H1 (cell line): ENCODE data around the gene CABP1. TPM values are rescaled to one million over a fixed set of nuclear protein-coding genes. Genes with fewer than 3 reads are reported as not detected.

Source experiments
- CTCF ChIA-PET: fragments of 300-600 bp; sonication (Branson Sonifier 250); formaldehyde crosslinking; loops from one replicate; lab custom pipeline; 2021; ENCODE audit not compliant: partially characterized antibody; lab: Charles Lee
- POLR2A ChIA-PET: fragments of 300-600 bp; sonication (Branson Sonifier 250); formaldehyde crosslinking; loops from one replicate; lab custom pipeline; 2021; ENCODE audit warnings: inconsistent platforms; ENCODE audit not compliant: partially characterized antibody; lab: Charles Lee
- DNase-seq, 2 experiments: peaks; one replicate each; pipeline versions ENCODE4 v3.0.0 to v3.0.0-alpha.2; 2010 to 2022; ENCODE audit warnings: low spot score in 2 of 2, low read depth in 1 of 2, mixed read lengths in 1 of 2
- FAIRE-seq: peaks from 2 replicates; lab custom pipeline; 2011; peaks lifted over from hg19 to GRCh38; lab: Jason Lieb, UNC
- H2AFZ ChIP-seq: 2 replicates; pipeline ENCODE4 v1.8.1; 2012; ENCODE audit warnings: low read length, inconsistent platforms
- H2AK5ac ChIP-seq: 2 replicates; pipeline ENCODE4 v1.6.1; 2013; ENCODE audit warnings: low read depth, low read length
- H2BK120ac ChIP-seq: replicated peaks from 2 replicates; pipeline ENCODE3; 2013; ENCODE audit warnings: low read depth, low read length, inconsistent platforms
- H2BK12ac ChIP-seq: 2 replicates; pipeline ENCODE4 v1.6.1; 2013; ENCODE audit warnings: low read depth, low read length
- H2BK15ac ChIP-seq: 2 replicates; pipeline ENCODE4 v1.6.1; 2013; ENCODE audit warnings: low read length
- H2BK20ac ChIP-seq: 2 replicates; pipeline ENCODE4 v1.6.1; 2013; ENCODE audit warnings: low read length
- H2BK5ac ChIP-seq: 2 replicates; pipeline ENCODE4 v1.6.1; 2013; ENCODE audit warnings: low read depth, low read length
- H3K14ac ChIP-seq: 2 replicates; pipeline ENCODE4 v1.6.1; 2013; ENCODE audit warnings: inconsistent platforms; ENCODE audit not compliant: insufficient read length
- H3K18ac ChIP-seq: 2 replicates; pipeline ENCODE4 v1.6.1; 2013; ENCODE audit warnings: low read length; ENCODE audit errors: extremely low read depth
- H3K23ac ChIP-seq: 2 replicates; pipeline ENCODE4 v1.6.1; 2013; ENCODE audit warnings: inconsistent platforms; ENCODE audit not compliant: insufficient read length
- H3K23me2 ChIP-seq: 2 replicates; pipeline ENCODE4 v1.6.1; 2013; ENCODE audit warnings: low read depth, low read length
- H3K27ac ChIP-seq: 2 replicates; pipeline ENCODE4 v1.6.1; 2011; ENCODE audit warnings: low read depth, low read length, inconsistent platforms
- H3K27me3 ChIP-seq, 4 experiments: replicated peaks in 1 of 4; 1 replicate in 1 of 4; 2 replicates in 3 of 4; pipeline versions ENCODE4 v1.6.1 to v1.8.1; 2011 to 2013; ENCODE audit warnings: low read length in 3 of 4, mild to moderate bottlenecking in 3 of 4, inconsistent platforms in 2 of 4, mixed read lengths in 2 of 4, moderate library complexity in 1 of 4; ENCODE audit not compliant: control insufficient read depth in 3 of 4, insufficient read depth in 3 of 4; ENCODE audit errors: extremely low read depth in 1 of 4
- H3K36me3 ChIP-seq, 4 experiments: 2 replicates each; pipeline versions ENCODE4 v1.6.1 to v1.8.1; 2011 to 2013; ENCODE audit warnings: mild to moderate bottlenecking in 4 of 4, low read length in 3 of 4, moderate library complexity in 2 of 4, control low read depth in 1 of 4, inconsistent platforms in 1 of 4; ENCODE audit not compliant: insufficient read depth in 4 of 4, control insufficient read depth in 2 of 4
- H3K4ac ChIP-seq: replicated peaks from 2 replicates; pipeline ENCODE3; 2013; ENCODE audit warnings: low read length, low read depth, mixed read lengths, inconsistent platforms; ENCODE audit not compliant: insufficient read length
- H3K4me1 ChIP-seq, 4 experiments: replicated peaks in 1 of 4; 1 replicate in 1 of 4; 2 replicates in 3 of 4; pipeline versions ENCODE4 v1.6.1 to v1.8.1; 2011 to 2013; ENCODE audit warnings: low read length in 3 of 4, inconsistent platforms in 2 of 4, mixed read lengths in 1 of 4; ENCODE audit not compliant: insufficient read depth in 4 of 4, control insufficient read depth in 3 of 4
- H3K4me2 ChIP-seq, 2 experiments: 2 replicates each; pipeline versions ENCODE4 v1.6.1 to v1.8.1; 2011 to 2013; ENCODE audit warnings: low read depth in 2 of 2, low read length in 2 of 2, control low read depth in 1 of 2, inconsistent platforms in 1 of 2, mild to moderate bottlenecking in 1 of 2; ENCODE audit not compliant: insufficient read depth in 1 of 2
- H3K4me3 ChIP-seq, 4 experiments: fragments of 200-600, 300-600 bp in 1 of 4; sonication (generic), shearing (Covaris generic), sonication (Bioruptor Twin) in 1 of 4; 2 replicates each; pipeline versions ENCODE4 v1.5.1 to v1.8.1; 2011 to 2016; ENCODE audit warnings: low read length in 4 of 4, low read depth in 3 of 4, control low read depth in 2 of 4, inconsistent platforms in 2 of 4, mild to moderate bottlenecking in 2 of 4, mixed read lengths in 1 of 4, moderate library complexity in 1 of 4; ENCODE audit not compliant: insufficient read depth in 2 of 4; ENCODE audit errors: extremely low read depth in 1 of 4
- H3K56ac ChIP-seq: replicated peaks from 2 replicates; pipeline ENCODE3; 2013; ENCODE audit warnings: low read depth, mild to moderate bottlenecking, mixed read lengths, low read length, inconsistent platforms; ENCODE audit not compliant: insufficient read length
- H3K79me1 ChIP-seq: 2 replicates; pipeline ENCODE4 v1.6.1; 2013; ENCODE audit warnings: low read depth, low read length, control low read depth
- H3K79me2 ChIP-seq, 2 experiments: 2 replicates each; pipeline versions ENCODE4 v1.6.1 to v1.8.1; 2012 to 2013; ENCODE audit warnings: low read length in 2 of 2, mild to moderate bottlenecking in 2 of 2, inconsistent platforms in 1 of 2; ENCODE audit not compliant: insufficient read depth in 2 of 2, control insufficient read depth in 1 of 2
- H3K9ac ChIP-seq, 4 experiments: replicated peaks in 1 of 4; 1 replicate in 1 of 4; 2 replicates in 3 of 4; pipeline versions ENCODE4 v1.6.1 to v1.8.1; 2011 to 2013; ENCODE audit warnings: low read depth in 3 of 4, low read length in 3 of 4, control low read depth in 2 of 4, mild to moderate bottlenecking in 2 of 4, moderate library complexity in 2 of 4, inconsistent platforms in 1 of 4; ENCODE audit errors: extremely low read depth in 1 of 4
- H3K9me3 ChIP-seq, 2 experiments: 2 replicates each; pipeline versions ENCODE4 v1.6.1 to v1.8.1; 2012 to 2013; ENCODE audit warnings: mild to moderate bottlenecking in 2 of 2, moderate library complexity in 2 of 2, control low read depth in 1 of 2, inconsistent platforms in 1 of 2, low read depth in 1 of 2, low read length in 1 of 2, mixed read lengths in 1 of 2; ENCODE audit not compliant: insufficient read depth in 2 of 2
- H4K20me1 ChIP-seq, 2 experiments: replicated peaks in 1 of 2; 2 replicates each; pipeline versions ENCODE3 to v1.8.1; 2011 to 2013; ENCODE audit warnings: inconsistent platforms in 2 of 2, low read length in 2 of 2, mild to moderate bottlenecking in 1 of 2; ENCODE audit not compliant: insufficient read depth in 2 of 2, control insufficient read depth in 1 of 2
- H4K5ac ChIP-seq: 2 replicates; pipeline ENCODE4 v1.6.1; 2013; ENCODE audit warnings: low read length, low read depth, mixed read lengths, inconsistent platforms; ENCODE audit not compliant: insufficient read length
- H4K8ac ChIP-seq: 2 replicates; pipeline ENCODE4 v1.8.0; 2013; ENCODE audit warnings: mild to moderate bottlenecking, moderate library complexity, low read length, inconsistent platforms; ENCODE audit not compliant: insufficient read depth; ENCODE audit errors: extremely low read depth
- H4K91ac ChIP-seq: replicated peaks from 2 replicates; pipeline ENCODE3; 2013; ENCODE audit warnings: low read length, mixed read lengths, inconsistent platforms; ENCODE audit not compliant: insufficient read length
- ASH2L ChIP-seq: fragments of 200-600, 300-600 bp; sonication (generic); IDR thresholded peaks from one replicate; pipeline ENCODE4 v1.7.1; 2017; ENCODE audit warnings: low read length
- E2F6 ChIP-seq: IDR thresholded peaks from 2 replicates; pipeline ENCODE4 v1.6.1; 2012; ENCODE audit warnings: inconsistent platforms
- FOSL1 ChIP-seq: IDR thresholded peaks from 2 replicates; pipeline ENCODE4 v1.6.1; 2011; ENCODE audit warnings: mild to moderate bottlenecking, low read depth, low read length, moderate library complexity; ENCODE audit not compliant: insufficient read depth
- GTF2F1 ChIP-seq: IDR thresholded peaks from 2 replicates; pipeline ENCODE4 v1.6.1; 2012; ENCODE audit warnings: low read depth, low read length, improper control_type of control experiment, borderline replicate concordance
- KDM1A ChIP-seq: fragments of 200-600, 300-600 bp; sonication (generic); IDR thresholded peaks from 2 replicates; pipeline ENCODE4 v1.7.1; 2016; ENCODE audit warnings: mild to moderate bottlenecking, low read length, borderline replicate concordance
- KDM4A ChIP-seq: IDR thresholded peaks from one replicate; pipeline ENCODE4 v1.7.1; 2012; ENCODE audit warnings: low read depth, mild to moderate bottlenecking, moderate library complexity, low read length, inconsistent platforms; ENCODE audit not compliant: severe bottlenecking
- RNF2 ChIP-seq: fragments of 200-900, 300-1000 bp; sonication (generic); IDR thresholded peaks from 2 replicates; pipeline ENCODE4 v1.7.1; 2016; ENCODE audit warnings: borderline replicate concordance, low read depth, mild to moderate bottlenecking, antibody characterized with exemption, low read length; ENCODE audit not compliant: poor library complexity, severe bottlenecking; ENCODE audit errors: missing control alignments
- SP1 ChIP-seq: IDR thresholded peaks from 2 replicates; pipeline ENCODE4 v1.6.1; 2011; ENCODE audit warnings: low read depth, low read length
- WGBS, 2 experiments: shearing (Covaris generic) in 1 of 2; methylation state at CpG; one replicate each; pipeline versions ENCODE4 v1.1.6 to v1.1.7; 2013 to 2015; ENCODE audit warnings: low lambda C conversion rate in 2 of 2, mixed read lengths in 2 of 2, inconsistent platforms in 1 of 2, low coverage in 1 of 2, missing lambda C conversion rate in 1 of 2; ENCODE audit not compliant: insufficient replicate concordance in 2 of 2, insufficient coverage in 1 of 2, insufficient read length in 1 of 2; ENCODE audit errors: extremely low coverage in 1 of 2, missing lambda C conversion rate in 1 of 2; 5-methylcytosine and 5-hydroxymethylcytosine counted together
- polyA plus RNA-seq, 7 experiments: library from polyadenylated mRNA; depleted of rRNA in 3 of 7; stranded (reverse) in 5 of 7; unstranded in 2 of 7; fragments of >200 nt in 5 of 7; fragments of 200-250 nt in 2 of 7; gene quantifications; 1 replicate in 5 of 7; 2 replicates in 1 of 7; 4 replicates in 1 of 7; pipeline versions ENCODE4 v1.2.1 to v1.2.3, GENCODE V29; 2011 to 2013; ENCODE audit warnings: missing spikeins in 2 of 7, mixed read lengths in 2 of 7
- total RNA-seq: library from RNA; stranded (reverse); fragmentation: NEBNext Ultra II Directional; extraction: Animal tissue kit (Norgen Biotek cat#: 25700); gene quantifications from 2 replicates; pipeline ENCODE4 v1.2.1, GENCODE V29; 2021

The CABP1 gene
- total and polyA plus RNA-seq, 2 of the 8 experiments (the other 6 are each of a cell fraction or from before 2014, with no cell fraction given), result 3.9 to 7.4 TPM

GRCh38 chr12:120686690-120687577 lies 46.5 kb downstream of the CABP1 start, which contains the start of gene MLEC:
Gene MLEC, plus strand, starts transcription at chr12:120687149. Its CDS starts 148 bp downstream, at chr12:120687297.
- FAIRE-seq, result no peak
- peak within 1 kb of the TSS; percentile 97 for H4K8ac ChIP-seq
- peak within 1 kb of the TSS; percentile 96 for H2BK5ac ChIP-seq
- DNase-seq, result peak; percentile 77 to 98
- no peaks in the 10 kb centered on the region for H3K36me3 ChIP-seq
- H3K4me3 ChIP-seq, result peak within 1 kb of the TSS; percentile 74 to 93 (median 90)
- H3K27me3 ChIP-seq, result no peaks in the 10 kb centered on the region
- no peak within 1 kb of the TSS for H2AK5ac ChIP-seq
- no peak within 1 kb of the TSS for H2BK20ac ChIP-seq
- H4K20me1 ChIP-seq, result peaks cover 15 to 19% of the 10 kb centered on the region in 2 experiments
- H3K4me2 ChIP-seq, result peak within 1 kb of the TSS; percentile 87 to 96
- peak within 1 kb of the TSS; percentile 55 for H2BK120ac ChIP-seq
- no peak within 1 kb of the TSS for H3K14ac ChIP-seq
- H3K9me3 ChIP-seq, result no peaks in the 10 kb centered on the region
- H2AFZ ChIP-seq, result peak within 1 kb of the TSS; percentile 93
- H3K79me1 ChIP-seq, result peaks cover 4% of the 10 kb centered on the region; the same call in 1 of the 2 replicates
- peak within 1 kb of the TSS; percentile 87 for H3K27ac ChIP-seq
- H3K23ac ChIP-seq, result no peak within 1 kb of the TSS
- H3K79me2 ChIP-seq, result peaks cover 41 to 48% of the 10 kb centered on the region in 2 experiments
- H3K4ac ChIP-seq, result peak within 1 kb of the TSS; percentile 24
- 1% methylated on average over 56 of the region's 84 CpGs; no CpG with 5 or more reads in 1 of the 2 experiments for WGBS, 2 experiments
- H4K91ac ChIP-seq, result peak within 1 kb of the TSS; percentile 99
- H4K5ac ChIP-seq, result peak within 1 kb of the TSS; percentile 98
- ChIA-PET POLR2A (interaction anchor here (0.9 to 4.5 kb wide), 8 partner anchors 12 to 396 kb away, joined by 3 to 28 read pairs (median 6); partner anchors contain the start of genes COQ5 and POP5), CTCF (interaction anchor here (0.6 to 10.4 kb wide), 3 partner anchors 11 to 40 kb away, joined by 3 to 87 read pairs (median 5); no protein-coding TSS in a partner anchor)
- peak within 1 kb of the TSS; percentile 97 for H3K18ac ChIP-seq
- peak within 1 kb of the TSS; percentile 80 to 91 (median 86) for H3K9ac ChIP-seq
- H3K56ac ChIP-seq, result peak within 1 kb of the TSS; percentile 95
- H2BK12ac ChIP-seq, result no peak within 1 kb of the TSS
- H3K4me1 ChIP-seq, result peaks cover 2 to 15% (median 4%) of the 10 kb centered on the region in 4 experiments; a peak in 5 of 7 replicates
- no peak within 1 kb of the TSS for H2BK15ac ChIP-seq
- H3K23me2 ChIP-seq, result peaks cover 16% of the 10 kb centered on the region
- TF ChIP-seq GTF2F1 (no peak), KDM4A (no peak), FOSL1 (no peak), E2F6 (peak; percentile 27; the same call in 1 of the 2 replicates), KDM1A (no peak), ASH2L (peak; percentile 77), SP1 (peak; percentile 65; the same call in 1 of the 2 replicates), RNF2 (no peak)
